HTERT RPE-1 (cell line): ENCODE data around the gene PTPN6.

Experiments used
- in situ Hi-C: fragments of 300-500 bp; cut with MboI; formaldehyde crosslinking; loops from 4 replicates; pipeline ENCODE4 v1.14.3; 2020; ENCODE audit warnings: low sequenced_read_pairs

PTPN6 gene

GRCh38 chr12:6954316-6955107 is 3.4 kb downstream of the PTPN6 start:
- in situ Hi-C loops, result no loop called here

GRCh38 chr12:6955108-6956020 is 4.2 kb downstream of the PTPN6 start:
- in situ Hi-C loops, result no loop called here

- in situ Hi-C loops, result no loop called here
Observed at GRCh38 chr12:6956021-6956727, 5.0 kb downstream of the PTPN6 start.

GRCh38 chr12:6957151-6957701 is 6.1 kb downstream of the PTPN6 start:
- in situ Hi-C loops, result no loop called here

GRCh38 chr12:6957741-6958608 is 6.8 kb downstream of the PTPN6 start:
- in situ Hi-C loops, result no loop called here

- in situ Hi-C loops, result no loop called here
Observed at GRCh38 chr12:6958609-6959057, 7.5 kb downstream of the PTPN6 start.

- in situ Hi-C loops, result no loop called here
Observed at GRCh38 chr12:6959058-6959804, 8.1 kb downstream of the PTPN6 start.

GRCh38 chr12:6959805-6960592 is 8.8 kb downstream of the PTPN6 start:
- in situ Hi-C loops, result no loop called here

- in situ Hi-C loops, result no loop called here
Observed at GRCh38 chr12:6960593-6961277, 9.6 kb downstream of the PTPN6 start.

- in situ Hi-C loops, result no loop called here
Observed at GRCh38 chr12:6961278-6961694, 10.1 kb downstream of the PTPN6 start.

GRCh38 chr12:6961695-6962284 is 10.6 kb downstream of the PTPN6 start:
- in situ Hi-C loops, result no loop called here

GRCh38 chr12:6962285-6963015 is 11.3 kb downstream of the PTPN6 start:
- in situ Hi-C loops, result no loop called here

GRCh38 chr12:6963016-6963731 is 12.0 kb downstream of the PTPN6 start:
- in situ Hi-C loops, result no loop called here

GRCh38 chr12:6963791-6964413 is 12.7 kb downstream of the PTPN6 start:
- in situ Hi-C loops, result no loop called here

- in situ Hi-C loops, result no loop called here
Observed at GRCh38 chr12:6964605-6965025, 13.5 kb downstream of the PTPN6 start.
